HepG2 (cell line): ENCODE results near the gene TBC1D22A.

Source experiments
- BCL6 ChIP-seq: IDR thresholded peaks from 2 replicates; pipeline ENCODE4 v1.6.1; 2016; ENCODE audit warnings: missing genetic modification reagents, missing compliant biosample characterization
- EZH2 ChIP-seq: conservative IDR thresholded peaks from 2 replicates; pipeline ENCODE4 v1.6.1; 2012; ENCODE audit warnings: mild to moderate bottlenecking, low read depth, low read length, moderate library complexity
- FOXM1 ChIP-seq: sonication (generic); formaldehyde crosslinking; IDR thresholded peaks from 2 replicates; pipeline ENCODE4 v1.5.0; 2020; ENCODE audit warnings: missing genetic modification reagents
- GTF2F1 ChIP-seq: fragments of 150-350 bp; IDR thresholded peaks from 2 replicates; pipeline ENCODE4 v1.6.1; 2014; ENCODE audit warnings: low read length
- PLSCR1 ChIP-seq: sonication (generic); formaldehyde crosslinking; IDR thresholded peaks from 2 replicates; pipeline ENCODE4 v1.5.0; 2020; ENCODE audit warnings: missing genetic modification reagents, mild to moderate bottlenecking, borderline replicate concordance
- XBP1 ChIP-seq: sonication (generic); formaldehyde crosslinking; IDR thresholded peaks from 2 replicates; pipeline ENCODE4 v1.5.0; 2020; ENCODE audit warnings: missing genetic modification reagents
- ZBTB14 ChIP-seq: sonication (generic); formaldehyde crosslinking; IDR thresholded peaks from 2 replicates; pipeline ENCODE4 v1.4.0; 2020; ENCODE audit warnings: missing genetic modification reagents
- TF ChIP-seq, protein P1 (sequence below): sonication (generic); formaldehyde crosslinking; IDR thresholded peaks from 2 replicates; pipeline ENCODE4 v1.4.0; 2020; ENCODE audit warnings: mild to moderate bottlenecking, missing genetic modification reagents
- TF ChIP-seq, protein P2 (sequence below): sonication (generic); formaldehyde crosslinking; IDR thresholded peaks from 2 replicates; pipeline ENCODE4 v1.5.0; 2020; ENCODE audit warnings: mild to moderate bottlenecking, missing genetic modification reagents, moderate library complexity

DNA sequence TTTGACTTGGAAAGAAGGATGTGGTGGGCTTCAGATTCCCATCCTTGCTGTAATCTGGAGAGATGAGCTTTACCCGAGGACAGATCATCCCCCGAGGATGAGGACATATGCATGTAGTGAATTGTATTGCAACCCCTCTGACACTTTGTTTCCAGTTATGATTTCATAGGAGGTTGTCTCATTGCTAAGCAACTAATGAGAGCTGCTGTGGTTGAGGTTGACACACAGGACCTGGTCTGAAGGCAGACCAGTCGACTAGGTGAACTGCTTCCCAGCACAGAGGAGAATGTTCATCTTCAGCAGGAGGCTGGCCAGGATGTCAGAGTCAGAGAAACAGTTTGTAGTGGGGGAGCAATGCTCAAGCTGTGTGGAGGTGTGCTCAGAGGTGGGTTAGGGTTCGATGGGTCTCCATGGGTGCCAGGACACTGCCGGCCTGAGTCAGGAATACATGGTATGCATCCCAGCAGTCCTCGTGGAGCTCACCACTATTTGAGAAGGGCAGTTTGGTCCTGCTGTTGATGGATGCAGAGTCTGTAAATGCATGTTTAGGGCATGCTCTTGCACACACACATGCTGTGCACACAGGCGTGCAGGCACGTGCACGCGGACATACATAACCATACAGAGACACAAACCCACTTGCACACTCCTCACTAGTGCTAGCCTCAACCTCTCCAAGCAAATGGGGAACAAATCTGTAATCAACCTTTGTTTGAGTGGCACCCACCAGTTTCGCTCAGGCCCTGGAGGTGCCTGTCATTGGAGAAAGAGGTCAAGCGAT lies 153.7 kb downstream of the TBC1D22A start:
- TF ChIP-seq XBP1 (CRISPR knock-in tag) = no peak
- TF ChIP-seq FOXM1 (CRISPR knock-in tag) = no peak
- TF ChIP-seq PLSCR1 (CRISPR knock-in tag) = no peak
- no peak for TF ChIP-seq GTF2F1
- TF ChIP-seq ZBTB14 (CRISPR knock-in tag) = no peak
- TF ChIP-seq EZH2 = no peak
- no peak for TF ChIP-seq BCL6 (CRISPR knock-in tag)
- TF ChIP-seq, protein P1, sequence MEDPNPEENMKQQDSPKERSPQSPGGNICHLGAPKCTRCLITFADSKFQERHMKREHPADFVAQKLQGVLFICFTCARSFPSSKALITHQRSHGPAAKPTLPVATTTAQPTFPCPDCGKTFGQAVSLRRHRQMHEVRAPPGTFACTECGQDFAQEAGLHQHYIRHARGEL (CRISPR knock-in tag) = no peak
- TF ChIP-seq, protein P2, sequence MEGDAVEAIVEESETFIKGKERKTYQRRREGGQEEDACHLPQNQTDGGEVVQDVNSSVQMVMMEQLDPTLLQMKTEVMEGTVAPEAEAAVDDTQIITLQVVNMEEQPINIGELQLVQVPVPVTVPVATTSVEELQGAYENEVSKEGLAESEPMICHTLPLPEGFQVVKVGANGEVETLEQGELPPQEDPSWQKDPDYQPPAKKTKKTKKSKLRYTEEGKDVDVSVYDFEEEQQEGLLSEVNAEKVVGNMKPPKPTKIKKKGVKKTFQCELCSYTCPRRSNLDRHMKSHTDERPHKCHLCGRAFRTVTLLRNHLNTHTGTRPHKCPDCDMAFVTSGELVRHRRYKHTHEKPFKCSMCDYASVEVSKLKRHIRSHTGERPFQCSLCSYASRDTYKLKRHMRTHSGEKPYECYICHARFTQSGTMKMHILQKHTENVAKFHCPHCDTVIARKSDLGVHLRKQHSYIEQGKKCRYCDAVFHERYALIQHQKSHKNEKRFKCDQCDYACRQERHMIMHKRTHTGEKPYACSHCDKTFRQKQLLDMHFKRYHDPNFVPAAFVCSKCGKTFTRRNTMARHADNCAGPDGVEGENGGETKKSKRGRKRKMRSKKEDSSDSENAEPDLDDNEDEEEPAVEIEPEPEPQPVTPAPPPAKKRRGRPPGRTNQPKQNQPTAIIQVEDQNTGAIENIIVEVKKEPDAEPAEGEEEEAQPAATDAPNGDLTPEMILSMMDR (CRISPR knock-in tag) = no peak
